GM23338 (cell line): ENCODE measurements around the gene NME5. TPM values are rescaled to one million over a fixed set of nuclear protein-coding genes. Genes with fewer than 3 reads are reported as not detected.

Experiments used
- ATAC-seq: fragments of 200-7000 bp; cut with Tn5 transposase; 3 replicates; pipeline ENCODE4 v1.9.1; 2020
- DNase-seq: peaks from one replicate; pipeline ENCODE4 v3.0.0-alpha.2; 2015; ENCODE audit warnings: low spot score
- H2AFZ ChIP-seq: fragments of 200-600 bp; sonication (generic); 2 replicates; pipeline ENCODE4 v1.8.0; 2016; ENCODE audit warnings: antibody characterized with exemption, mild to moderate bottlenecking, moderate library complexity
- H3F3A ChIP-seq: fragments of 200-600 bp; sonication (generic); replicated peaks from 2 replicates; pipeline ENCODE4 v1.8.0; 2017; ENCODE audit warnings: antibody characterized with exemption, mixed run types, low read depth
- H3K27ac ChIP-seq: fragments of 200-600 bp; sonication (generic); 2 replicates; pipeline ENCODE4 v1.6.1; 2016; ENCODE audit warnings: low read depth
- H3K27me3 ChIP-seq: fragments of 200-600 bp; sonication (generic); 2 replicates; pipeline ENCODE4 v1.8.0; 2016; ENCODE audit warnings: mild to moderate bottlenecking, mixed run types, moderate library complexity; ENCODE audit not compliant: insufficient read depth
- H3K36me3 ChIP-seq: fragments of 200-600 bp; sonication (generic); 2 replicates; pipeline ENCODE4 v1.8.0; 2016; ENCODE audit warnings: mild to moderate bottlenecking; ENCODE audit not compliant: insufficient read depth
- H3K4me1 ChIP-seq: fragments of 200-600 bp; sonication (generic); 2 replicates; pipeline ENCODE4 v1.8.0; 2016; ENCODE audit warnings: mild to moderate bottlenecking, moderate library complexity; ENCODE audit not compliant: insufficient read depth
- H3K4me2 ChIP-seq: fragments of 200-600 bp; sonication (generic); 2 replicates; pipeline ENCODE4 v1.7.1; 2017; ENCODE audit warnings: mixed run types
- H3K4me3 ChIP-seq: fragments of 200-600 bp; sonication (generic); 2 replicates; pipeline ENCODE4 v1.6.1; 2016; ENCODE audit warnings: mixed run types
- H3K79me2 ChIP-seq: fragments of 200-600 bp; sonication (generic); replicated peaks from 2 replicates; pipeline ENCODE4 v1.8.0; 2017; ENCODE audit warnings: mild to moderate bottlenecking; ENCODE audit not compliant: insufficient read depth
- H3K9me2 ChIP-seq: fragments of 200-600 bp; sonication (generic); 2 replicates; pipeline ENCODE4 v1.8.0; 2017; ENCODE audit not compliant: insufficient read depth
- H4K20me1 ChIP-seq: fragments of 200-600 bp; sonication (generic); replicated peaks from 2 replicates; pipeline ENCODE4 v1.8.0; 2017; ENCODE audit warnings: mild to moderate bottlenecking; ENCODE audit not compliant: insufficient read depth
- H3K27ac Mint-ChIP-seq: 2 replicates; pipeline ENCODE4 v1.8.0; 2020; ENCODE audit warnings: inconsistent platforms, mild to moderate bottlenecking, moderate library complexity, mixed read lengths
- H3K27me3 Mint-ChIP-seq: 3 replicates; pipeline ENCODE4 v1.8.0; 2022; ENCODE audit warnings: low read depth, mild to moderate bottlenecking, moderate library complexity, mixed read lengths, inconsistent platforms; ENCODE audit not compliant: insufficient read depth, poor library complexity
- H3K36me3 Mint-ChIP-seq: 3 replicates; pipeline ENCODE4 v1.8.0; 2021; ENCODE audit warnings: low read depth, mild to moderate bottlenecking, inconsistent platforms, moderate library complexity, mixed read lengths
- H3K4me1 Mint-ChIP-seq: 3 replicates; pipeline ENCODE4 v1.8.0; 2020; ENCODE audit warnings: mild to moderate bottlenecking, inconsistent platforms, mixed read lengths
- H3K4me3 Mint-ChIP-seq: 3 replicates; pipeline ENCODE4 v1.8.0; 2021; ENCODE audit warnings: moderate library complexity, mild to moderate bottlenecking, inconsistent platforms, mixed read lengths
- H3K9me3 Mint-ChIP-seq: 3 replicates; pipeline ENCODE4 v1.8.0; 2020; ENCODE audit warnings: moderate library complexity, mild to moderate bottlenecking, inconsistent platforms, mixed read lengths
- CTCF ChIP-seq, 2 experiments: fragments of 200-600 bp in 1 of 2; sonication (generic) in 1 of 2; conservative IDR thresholded peaks; 2 replicates each; pipeline versions ENCODE4 v1.5.1 to v1.6.1; 2016 to 2017; ENCODE audit warnings: antibody characterized with exemption in 2 of 2, low read depth in 2 of 2, mild to moderate bottlenecking in 2 of 2, moderate library complexity in 1 of 2
- EZH2 ChIP-seq: fragments of 200-600 bp; sonication (generic); IDR thresholded peaks from one replicate; pipeline ENCODE4 v1.8.0; 2017; ENCODE audit warnings: antibody characterized with exemption, mild to moderate bottlenecking, low read depth; ENCODE audit not compliant: unreplicated experiment
- EZH2phosphoT487 ChIP-seq: fragments of 200-600 bp; sonication (generic); IDR thresholded peaks from one replicate; pipeline ENCODE4 v1.8.1; 2018; ENCODE audit warnings: antibody characterized with exemption; ENCODE audit not compliant: unreplicated experiment
- JUNB ChIP-seq: IDR thresholded peaks from one replicate; pipeline ENCODE4 v1.6.1; 2016; ENCODE audit warnings: antibody characterized with exemption; ENCODE audit not compliant: unreplicated experiment
- POLR2AphosphoS5 ChIP-seq: IDR thresholded peaks from 2 replicates; pipeline ENCODE4 v1.6.1; 2016; ENCODE audit warnings: antibody characterized with exemption, low read depth
- STAT1 ChIP-seq: IDR thresholded peaks from one replicate; pipeline ENCODE4 v1.6.1; 2016; ENCODE audit warnings: antibody characterized with exemption; ENCODE audit not compliant: unreplicated experiment
- ZNF462 ChIP-seq: fragments of 250-450 bp; sonication (Bioruptor Pico); IDR thresholded peaks from 2 replicates; pipeline ENCODE4 v1.5.0; 2020; ENCODE audit warnings: mild to moderate bottlenecking, moderate library complexity
- polyA plus RNA-seq: library from polyadenylated mRNA; unstranded; fragments of >200 nt; fragmentation: Nextera tagmentation; extraction: Ambion mirVana; gene quantifications from 2 replicates; pipeline ENCODE4 v1.2.1, GENCODE V29; 2016
- total RNA-seq: library from RNA; depleted of rRNA; stranded (reverse); fragments of >200 nt; shearing (Covaris generic); gene quantifications from 2 replicates; pipeline ENCODE4 v1.2.3, GENCODE V29; 2014

The NME5 gene
- total and polyA plus RNA-seq, 2 experiments from 2014 or later = 0.45 TPM; not detected in 1

DNA sequence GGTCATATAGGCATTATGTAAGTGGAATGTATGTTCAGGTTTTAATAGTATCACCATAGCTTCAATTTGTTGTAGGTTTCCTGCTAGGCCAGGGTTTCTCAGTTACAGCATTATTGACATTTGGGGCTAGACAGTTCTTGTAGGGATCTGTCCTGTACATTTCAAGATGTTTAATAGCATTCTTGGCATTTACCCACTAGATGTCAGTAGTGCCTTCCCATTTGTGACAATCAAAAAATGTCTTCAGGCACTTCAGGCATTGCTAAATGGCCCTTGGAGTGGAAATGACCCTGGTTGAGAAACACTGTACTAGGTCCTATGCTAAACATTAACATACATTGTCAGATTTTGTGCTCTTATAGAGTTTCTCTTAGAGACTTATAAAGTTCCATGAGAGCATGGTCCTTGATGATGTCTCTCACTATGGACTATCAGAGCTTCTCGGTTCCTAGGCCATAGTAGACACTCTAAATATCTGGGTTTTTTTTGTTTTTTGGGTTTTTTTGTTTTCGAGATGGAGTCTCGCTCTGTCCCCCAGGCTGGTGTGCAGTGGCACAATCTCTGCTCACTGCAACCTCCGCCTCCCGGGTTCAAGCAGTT, 41.1 kb upstream of the NME5 start:
- Histone ChIP-seq H3K4me3 (peak overlapping the region; percentile 73), H3K27me3 (no peaks in the 10 kb centered on the region), H3K36me3 (peaks cover 52% of the 10 kb centered on the region), H4K20me1 (no peaks in the 10 kb centered on the region; the same call in none of the 2 replicates), H3F3A (0 out of 2 replicates have a peak, but pooled peaks cover 10% of the 10 kb centered on the region), H2AFZ (no peak overlapping the region), H3K27ac (no peak overlapping the region), H3K79me2 (peaks cover 48% of the 10 kb centered on the region), H3K9me2 (no peaks in the 10 kb centered on the region), H3K4me2 (peak overlapping the region; percentile 87), H3K4me1 (peaks cover 12% of the 10 kb centered on the region)
- ATAC-seq = no peak
- DNase-seq = peak; percentile 52
- TF ChIP-seq POLR2AphosphoS5 (no peak), CTCF (conservative IDR thresholded peaks at IDR 0.05; ENCODE audit: low read depth in 2 of 2) (peak; percentile 56 to 74)
- peaks cover 62% of the 10 kb centered on the region for H3K36me3 Mint-ChIP-seq
- peaks cover 2% of the 10 kb centered on the region; the same call in 2 of the 3 replicates for H3K4me1 Mint-ChIP-seq
- H3K27me3 Mint-ChIP-seq = peaks cover 6% of the 10 kb centered on the region
- H3K9me3 Mint-ChIP-seq = no peaks in the 10 kb centered on the region
- H3K27ac Mint-ChIP-seq = no peak overlapping the region
- H3K4me3 Mint-ChIP-seq = no peak overlapping the region

GRCh38 chr5:138179277-138179857, 40.1 kb upstream of the NME5 start:
- peaks cover 45% of the 10 kb centered on the region for H3K36me3 ChIP-seq
- Mint-ChIP-seq H3K4me3 (no peak overlapping the region), H3K4me1 (peaks cover 2% of the 10 kb centered on the region; the same call in 2 of the 3 replicates), H3K27me3 (peaks cover 6% of the 10 kb centered on the region), H3K36me3 (peaks cover 62% of the 10 kb centered on the region), H3K27ac (no peak overlapping the region), H3K9me3 (no peaks in the 10 kb centered on the region)
- peak overlapping the region; percentile 80 for H3K27ac ChIP-seq
- H4K20me1 ChIP-seq = no peaks in the 10 kb centered on the region; the same call in 1 of the 2 replicates
- H3K4me2 ChIP-seq = peak overlapping the region; percentile 87
- H3K4me1 ChIP-seq = peaks cover 12% of the 10 kb centered on the region
- H3F3A ChIP-seq = 0 out of 2 replicates have a peak, but pooled peaks cover 6% of the 10 kb centered on the region
- no peaks in the 10 kb centered on the region for H3K9me2 ChIP-seq
- peak overlapping the region; percentile 73 for H3K4me3 ChIP-seq
- peaks cover 56% of the 10 kb centered on the region for H3K79me2 ChIP-seq
- H3K27me3 ChIP-seq = no peaks in the 10 kb centered on the region
- DNase-seq (peak; percentile 31), ATAC-seq (peak; percentile 34)
- H2AFZ ChIP-seq = peak overlapping the region; percentile 64
- TF ChIP-seq STAT1 (no peak), JUNB (no peak), EZH2 (no peak), ZNF462 (no peak), EZH2phosphoT487 (no peak), CTCF (conservative IDR thresholded peaks at IDR 0.05; ENCODE audit: low read depth in 2 of 2) (no peak)
